ENCODE results near the gene UBE2E1.

DNA sequence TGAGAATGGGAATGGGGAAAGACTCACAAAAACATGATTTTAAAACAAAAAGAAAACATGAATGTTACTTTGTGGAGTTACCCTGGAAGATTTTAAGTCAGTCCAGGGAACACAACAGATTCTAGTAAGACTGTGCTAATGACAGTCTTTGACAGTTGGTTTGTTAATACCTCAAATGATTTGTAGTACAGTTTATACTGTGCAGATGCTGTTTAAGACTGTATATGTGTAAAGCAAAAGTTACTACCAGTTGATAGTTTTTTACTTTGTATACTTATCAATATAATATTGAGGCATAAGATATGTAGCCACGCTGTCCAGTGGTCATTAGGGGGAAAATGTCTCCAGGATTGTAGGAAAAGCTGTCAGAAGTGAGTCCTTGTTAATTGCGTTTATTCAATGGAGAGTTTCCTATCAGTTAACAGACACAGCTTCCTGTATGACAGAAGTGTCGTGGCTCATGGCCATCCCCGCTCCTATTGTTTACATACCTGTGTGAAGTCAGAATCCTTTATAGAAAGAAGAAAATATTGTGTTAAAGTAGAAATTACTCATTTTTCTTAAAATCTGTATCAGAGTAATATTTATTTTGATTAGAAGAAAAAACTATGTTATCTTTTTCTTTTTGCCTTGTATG lies 75.1 kb downstream of the UBE2E1 start:
- TF ChIP-seq, protein P1, sequence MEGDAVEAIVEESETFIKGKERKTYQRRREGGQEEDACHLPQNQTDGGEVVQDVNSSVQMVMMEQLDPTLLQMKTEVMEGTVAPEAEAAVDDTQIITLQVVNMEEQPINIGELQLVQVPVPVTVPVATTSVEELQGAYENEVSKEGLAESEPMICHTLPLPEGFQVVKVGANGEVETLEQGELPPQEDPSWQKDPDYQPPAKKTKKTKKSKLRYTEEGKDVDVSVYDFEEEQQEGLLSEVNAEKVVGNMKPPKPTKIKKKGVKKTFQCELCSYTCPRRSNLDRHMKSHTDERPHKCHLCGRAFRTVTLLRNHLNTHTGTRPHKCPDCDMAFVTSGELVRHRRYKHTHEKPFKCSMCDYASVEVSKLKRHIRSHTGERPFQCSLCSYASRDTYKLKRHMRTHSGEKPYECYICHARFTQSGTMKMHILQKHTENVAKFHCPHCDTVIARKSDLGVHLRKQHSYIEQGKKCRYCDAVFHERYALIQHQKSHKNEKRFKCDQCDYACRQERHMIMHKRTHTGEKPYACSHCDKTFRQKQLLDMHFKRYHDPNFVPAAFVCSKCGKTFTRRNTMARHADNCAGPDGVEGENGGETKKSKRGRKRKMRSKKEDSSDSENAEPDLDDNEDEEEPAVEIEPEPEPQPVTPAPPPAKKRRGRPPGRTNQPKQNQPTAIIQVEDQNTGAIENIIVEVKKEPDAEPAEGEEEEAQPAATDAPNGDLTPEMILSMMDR (conservative IDR thresholded peaks at IDR 0.05; ENCODE audit: low read depth in 2 of 2): no peak
- TF ChIP-seq JUNB (IDR thresholded peaks at IDR 0.05; ENCODE audit: unreplicated experiment): no peak

Data from GM23338 (cell line).